Lung (tissue), 12 donors: ENCODE results near the gene C19orf33. TPM values are rescaled to one million over a fixed set of nuclear protein-coding genes. Genes with fewer than 3 reads are reported as not detected.

Experiments used
- ATAC-seq: fragments of 200-7000 bp; cut with Tn5 transposase; one replicate; pipeline ENCODE4 v1.9.1; 2020; ENCODE audit warnings: moderate number of reproducible peaks; ENCODE audit not compliant: insufficient read depth, low FRiP score
- DNase-seq, 3 donors: peaks; one replicate each; pipeline ENCODE4 v3.0.0-alpha.2; 2013 to 2017
- H3K27ac ChIP-seq, 2 donors: one replicate each; pipeline ENCODE4 v1.5.1; 2013; ENCODE audit warnings: mild to moderate bottlenecking in 2 of 2, moderate library complexity in 2 of 2, control low read depth in 1 of 2, inconsistent platforms in 1 of 2, low read depth in 1 of 2, low read length in 1 of 2
- H3K27me3 ChIP-seq, 3 donors: one replicate each; pipeline ENCODE4 v1.5.1; 2013; ENCODE audit warnings: low read length in 2 of 3; ENCODE audit not compliant: control insufficient read depth in 3 of 3, insufficient read depth in 3 of 3
- H3K36me3 ChIP-seq, 4 donors: one replicate each; pipeline ENCODE4 v1.5.1; 2013; ENCODE audit warnings: low read length in 4 of 4, mild to moderate bottlenecking in 1 of 4, moderate library complexity in 1 of 4; ENCODE audit not compliant: control insufficient read depth in 4 of 4, insufficient read depth in 4 of 4
- H3K4me1 ChIP-seq, 5 donors: one replicate each; pipeline ENCODE4 v1.5.1; 2013; ENCODE audit warnings: low read length in 5 of 5, mild to moderate bottlenecking in 2 of 5, moderate library complexity in 1 of 5; ENCODE audit not compliant: control insufficient read depth in 5 of 5, insufficient read depth in 5 of 5
- H3K4me3 ChIP-seq: one replicate; pipeline ENCODE4 v1.5.1; 2013; ENCODE audit warnings: mild to moderate bottlenecking, control low read depth, moderate library complexity
- H3K9ac ChIP-seq, 2 donors: one replicate each; pipeline ENCODE4 v1.5.1; 2013; ENCODE audit warnings: low read length in 2 of 2, control low read depth in 1 of 2; ENCODE audit not compliant: insufficient read depth in 1 of 2
- H3K9me3 ChIP-seq, 4 donors: one replicate each; pipeline ENCODE4 v1.5.1; 2013; ENCODE audit warnings: low read length in 3 of 4, mild to moderate bottlenecking in 1 of 4, moderate library complexity in 1 of 4; ENCODE audit not compliant: control insufficient read depth in 4 of 4, insufficient read depth in 3 of 4
- WGBS, 2 donors: extraction: QIAGEN DNeasy Blood & Tissue Kit; methylation state at CpG; one replicate each; pipeline ENCODE4 v1.1.7; 2013; 5-methylcytosine and 5-hydroxymethylcytosine counted together
- polyA plus RNA-seq, 2 donors: library from polyadenylated mRNA; stranded (reverse); fragments of 200-250 nt; gene quantifications; one replicate each; pipeline ENCODE4 v1.2.1, GENCODE V29; 2013
- total RNA-seq, 2 donors: library from RNA; depleted of rRNA in 1 of 2; stranded (reverse); fragments of >200 nt in 1 of 2; gene quantifications; one replicate each; pipeline ENCODE4 v1.2.1, GENCODE V29; 2014 to 2021
- TF ChIP-seq, protein P1 (sequence below): IDR thresholded peaks from 2 replicates; pipeline ENCODE4 v1.5.1; 2012; ENCODE audit warnings: mild to moderate bottlenecking; ENCODE audit errors: control extremely low read depth, extremely low read depth
- donor health status: control.
- donor health status: control.
- donor health status: Bipolar disorder and iron deficiency.
- donor health status: healthy.
- donor health status: DM: yes; HTN: yes; CAD: no.

C19orf33 gene
- total and polyA plus RNA-seq, 4 donors, result 32.0 to 687 (median 131) TPM

DNA sequence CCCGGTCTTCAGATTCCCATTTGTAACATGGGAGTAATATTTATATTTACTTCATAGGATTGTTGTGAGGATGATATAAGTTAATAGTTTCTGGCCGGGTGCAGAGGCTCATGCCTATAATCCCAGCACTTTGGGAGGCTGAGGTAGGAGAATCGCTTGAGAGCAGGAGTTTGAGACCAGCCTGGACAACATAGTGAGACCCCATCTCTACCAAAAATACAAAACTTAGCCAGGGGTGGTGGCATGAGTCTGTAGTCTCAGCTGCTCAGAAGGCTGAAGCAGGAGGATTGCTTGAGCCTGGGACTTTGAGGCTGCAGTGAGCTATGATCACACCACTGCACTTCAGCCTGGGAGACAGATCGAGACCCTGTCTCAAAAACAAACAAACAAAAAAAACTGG is 42.8 kb downstream of the C19orf33 start:
- Histone ChIP-seq H3K36me3 (no peaks in the 10 kb centered on the region), H3K27ac (no peak overlapping the region), H3K4me3 (no peak overlapping the region), H3K9ac (no peak overlapping the region), H3K4me1 (no peaks in the 10 kb centered on the region), H3K9me3 (no peaks in the 10 kb centered on the region), H3K27me3 (no peaks in the 10 kb centered on the region)
- TF ChIP-seq, protein P1, sequence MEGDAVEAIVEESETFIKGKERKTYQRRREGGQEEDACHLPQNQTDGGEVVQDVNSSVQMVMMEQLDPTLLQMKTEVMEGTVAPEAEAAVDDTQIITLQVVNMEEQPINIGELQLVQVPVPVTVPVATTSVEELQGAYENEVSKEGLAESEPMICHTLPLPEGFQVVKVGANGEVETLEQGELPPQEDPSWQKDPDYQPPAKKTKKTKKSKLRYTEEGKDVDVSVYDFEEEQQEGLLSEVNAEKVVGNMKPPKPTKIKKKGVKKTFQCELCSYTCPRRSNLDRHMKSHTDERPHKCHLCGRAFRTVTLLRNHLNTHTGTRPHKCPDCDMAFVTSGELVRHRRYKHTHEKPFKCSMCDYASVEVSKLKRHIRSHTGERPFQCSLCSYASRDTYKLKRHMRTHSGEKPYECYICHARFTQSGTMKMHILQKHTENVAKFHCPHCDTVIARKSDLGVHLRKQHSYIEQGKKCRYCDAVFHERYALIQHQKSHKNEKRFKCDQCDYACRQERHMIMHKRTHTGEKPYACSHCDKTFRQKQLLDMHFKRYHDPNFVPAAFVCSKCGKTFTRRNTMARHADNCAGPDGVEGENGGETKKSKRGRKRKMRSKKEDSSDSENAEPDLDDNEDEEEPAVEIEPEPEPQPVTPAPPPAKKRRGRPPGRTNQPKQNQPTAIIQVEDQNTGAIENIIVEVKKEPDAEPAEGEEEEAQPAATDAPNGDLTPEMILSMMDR, result no peak
- WGBS, 2 donors, result 85 to 94% methylated on average over 4 of the region's 4 CpGs
- ATAC-seq, result no peak
- DNase-seq, result no peak

DNA sequence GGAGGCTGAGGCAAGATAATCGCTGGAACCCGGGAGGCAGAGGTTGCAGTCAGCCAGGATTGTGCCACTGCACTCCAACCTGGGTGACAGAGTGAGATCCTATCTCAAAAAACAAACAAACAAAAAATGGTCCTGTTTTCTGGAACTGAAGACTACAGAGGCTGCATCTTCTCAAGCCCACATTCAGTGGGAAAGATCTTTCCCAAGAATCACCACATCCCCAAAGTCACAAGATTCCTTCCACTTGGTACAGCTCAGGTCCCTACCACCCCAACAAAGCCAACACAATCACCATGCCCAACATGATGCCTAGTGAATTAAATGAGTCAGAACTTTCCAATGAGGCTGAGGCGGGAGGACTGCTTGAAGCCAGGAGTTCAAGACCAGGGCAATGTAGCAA is 46.8 kb downstream of the C19orf33 start:
- Histone ChIP-seq H3K4me1 (no peaks in the 10 kb centered on the region), H3K36me3 (no peaks in the 10 kb centered on the region), H3K27me3 (peaks cover 0 to 3% (median 0%) of the 10 kb centered on the region in 3 donors), H3K4me3 (no peak overlapping the region), H3K9ac (no peak overlapping the region), H3K9me3 (no peaks in the 10 kb centered on the region), H3K27ac (no peak overlapping the region)
- WGBS, 2 donors, result 80 to 81% methylated on average over 3 of the region's 3 CpGs
- DNase-seq, result no peak
- TF ChIP-seq, protein P1, result no peak
- no peak for ATAC-seq

DNA sequence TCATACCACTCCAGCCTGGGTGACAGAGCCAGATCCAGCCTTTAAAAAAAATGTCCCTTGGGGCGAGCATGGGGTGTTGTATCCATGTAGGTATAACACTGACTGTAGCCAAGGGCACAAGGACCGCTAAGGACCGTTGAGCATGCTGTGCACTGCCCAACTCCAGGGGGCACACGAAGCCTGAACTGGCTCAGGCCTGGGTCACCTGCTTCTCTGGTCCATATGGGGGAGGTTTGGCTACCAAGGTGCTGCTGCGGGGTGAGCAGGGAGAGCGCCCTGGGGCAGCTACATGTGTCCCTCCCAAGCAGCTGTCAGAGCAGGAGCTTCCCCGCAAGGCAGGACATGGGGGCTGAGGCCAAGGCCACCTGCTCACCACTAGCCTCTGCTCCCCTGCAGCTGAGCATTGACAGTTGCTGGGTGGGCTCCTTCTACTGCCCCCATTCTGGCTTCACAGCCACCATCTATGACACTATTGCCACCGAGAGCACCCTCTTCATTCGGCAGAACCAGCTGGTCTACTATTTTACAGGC is 47.9 kb downstream of the C19orf33 start:
- no peaks in the 10 kb centered on the region for H3K4me1 ChIP-seq
- H3K27ac ChIP-seq, result no peak overlapping the region
- 71 to 78% methylated on average over 9 of the region's 9 CpGs for WGBS, 2 donors
- TF ChIP-seq, protein P1, result no peak
- DNase-seq, result no peak
- no peaks in the 10 kb centered on the region for H3K9me3 ChIP-seq
- no peaks in the 10 kb centered on the region for H3K36me3 ChIP-seq
- ATAC-seq, result no peak
- peaks cover 0 to 4% (median 4%) of the 10 kb centered on the region in 3 donors for H3K27me3 ChIP-seq
- H3K4me3 ChIP-seq, result no peak overlapping the region
- no peak overlapping the region for H3K9ac ChIP-seq

DNA sequence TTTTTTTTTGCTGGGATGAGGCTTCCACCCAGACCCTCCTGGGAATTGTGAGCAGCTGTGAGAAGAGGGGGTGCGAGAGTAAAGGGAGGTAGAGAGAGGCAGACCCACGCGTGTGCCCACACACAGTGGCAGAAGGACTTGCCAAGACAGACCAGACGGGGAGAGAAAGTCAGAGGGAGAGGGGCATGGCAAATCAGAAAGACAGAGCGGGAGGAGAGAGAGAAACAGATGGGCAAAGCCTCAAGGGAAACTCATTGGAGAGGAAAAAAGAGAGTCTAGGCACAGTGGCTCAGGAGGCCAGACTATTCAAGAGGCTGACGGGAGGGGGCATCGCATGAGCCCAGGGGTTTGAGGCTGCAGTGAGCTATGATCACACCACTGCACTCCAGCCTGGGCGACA is 48.6 kb downstream of the C19orf33 start:
- H3K27ac ChIP-seq, result no peak overlapping the region

More for the DNA sequence above, 48.6 kb downstream of the C19orf33 start:
- Histone ChIP-seq H3K4me1 (no peaks in the 10 kb centered on the region), H3K27me3 (peaks cover 0 to 4% (median 4%) of the 10 kb centered on the region in 3 donors), H3K4me3 (no peak overlapping the region), H3K9ac (no peak overlapping the region), H3K9me3 (no peaks in the 10 kb centered on the region), H3K36me3 (no peaks in the 10 kb centered on the region)
- ATAC-seq (no peak), DNase-seq (no peak)
- 83 to 89% methylated on average over 8 of the region's 8 CpGs for WGBS, 2 donors
- TF ChIP-seq, protein P1, result no peak
